ENCODE data around the gene HMGB1.

DNA sequence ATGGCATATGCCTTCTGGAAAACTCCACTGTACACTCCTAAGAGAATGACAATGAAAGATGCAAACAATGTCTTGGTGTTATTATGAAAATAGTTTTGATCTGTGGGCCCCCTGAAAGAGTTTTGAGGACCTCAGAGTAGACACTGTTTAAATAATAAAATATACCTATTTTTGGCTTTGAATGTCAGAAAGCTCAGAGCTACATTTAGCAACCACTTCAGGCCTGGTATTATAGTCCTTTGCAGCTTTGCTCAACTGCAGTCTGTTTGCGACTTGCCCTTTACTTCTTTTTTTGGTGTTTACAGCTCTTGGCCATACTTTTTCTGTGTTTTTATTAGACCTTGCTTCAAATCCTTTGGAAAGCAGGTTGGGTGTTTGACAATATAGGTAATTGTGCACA is 49.3 kb downstream of the HMGB1 start:
- TF ChIP-seq, protein P1, sequence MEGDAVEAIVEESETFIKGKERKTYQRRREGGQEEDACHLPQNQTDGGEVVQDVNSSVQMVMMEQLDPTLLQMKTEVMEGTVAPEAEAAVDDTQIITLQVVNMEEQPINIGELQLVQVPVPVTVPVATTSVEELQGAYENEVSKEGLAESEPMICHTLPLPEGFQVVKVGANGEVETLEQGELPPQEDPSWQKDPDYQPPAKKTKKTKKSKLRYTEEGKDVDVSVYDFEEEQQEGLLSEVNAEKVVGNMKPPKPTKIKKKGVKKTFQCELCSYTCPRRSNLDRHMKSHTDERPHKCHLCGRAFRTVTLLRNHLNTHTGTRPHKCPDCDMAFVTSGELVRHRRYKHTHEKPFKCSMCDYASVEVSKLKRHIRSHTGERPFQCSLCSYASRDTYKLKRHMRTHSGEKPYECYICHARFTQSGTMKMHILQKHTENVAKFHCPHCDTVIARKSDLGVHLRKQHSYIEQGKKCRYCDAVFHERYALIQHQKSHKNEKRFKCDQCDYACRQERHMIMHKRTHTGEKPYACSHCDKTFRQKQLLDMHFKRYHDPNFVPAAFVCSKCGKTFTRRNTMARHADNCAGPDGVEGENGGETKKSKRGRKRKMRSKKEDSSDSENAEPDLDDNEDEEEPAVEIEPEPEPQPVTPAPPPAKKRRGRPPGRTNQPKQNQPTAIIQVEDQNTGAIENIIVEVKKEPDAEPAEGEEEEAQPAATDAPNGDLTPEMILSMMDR (IDR thresholded peaks at IDR 0.05): no peak
- TF ChIP-seq ZFX (IDR thresholded peaks at IDR 0.05; ENCODE audit: borderline replicate concordance): no peak
